Putamen (tissue), 1 donor: ENCODE measurements around the gene LIX1L.

ENCODE experiments used
- DNase-seq: peaks from one replicate; pipeline ENCODE4 v3.0.0-alpha.2; 2016; ENCODE audit warnings: low spot score

The LIX1L gene

GRCh38 chr1:145963265-145964019, 5.6 kb upstream of the LIX1L start:
- no peak for DNase-seq

- peak; percentile 77 for DNase-seq
These were observed 4.6 kb upstream of the LIX1L start for GRCh38 chr1:145962157-145963102.

GRCh38 chr1:145961425-145962156, 3.8 kb upstream of the LIX1L start:
- DNase-seq, result no peak

- no peak for DNase-seq
These were observed 3.2 kb upstream of the LIX1L start for GRCh38 chr1:145961109-145961424.

- DNase-seq, result peak; percentile 43
These were observed 2.8 kb upstream of the LIX1L start for GRCh38 chr1:145960468-145961108.

GRCh38 chr1:145959957-145960467, 2.2 kb upstream of the LIX1L start:
- no peak for DNase-seq

- DNase-seq, result no peak
These were observed 1.5 kb upstream of the LIX1L start for GRCh38 chr1:145959333-145959732.

- DNase-seq, result no peak
These were observed 917 bp upstream of the LIX1L start for GRCh38 chr1:145958734-145959133.

- DNase-seq, result no peak
These were observed 905 bp downstream of the LIX1L start for GRCh38 chr1:145956781-145957442.

- DNase-seq, result no peak
These were observed 1.5 kb downstream of the LIX1L start for GRCh38 chr1:145956361-145956760.

GRCh38 chr1:145955436-145955835, 2.4 kb downstream of the LIX1L start:
- DNase-seq, result no peak

GRCh38 chr1:145953861-145954260, 4.0 kb downstream of the LIX1L start:
- no peak for DNase-seq

GRCh38 chr1:145952903-145953302, 4.9 kb downstream of the LIX1L start:
- no peak for DNase-seq

- DNase-seq, result no peak
These were observed 6.3 kb downstream of the LIX1L start for GRCh38 chr1:145951526-145951925.

GRCh38 chr1:145949219-145949618, 8.6 kb downstream of the LIX1L start:
- no peak for DNase-seq

GRCh38 chr1:145947551-145947950, 10.3 kb downstream of the LIX1L start:
- DNase-seq, result no peak

- no peak for DNase-seq
These were observed 11.3 kb downstream of the LIX1L start for GRCh38 chr1:145946477-145946986.

- no peak for DNase-seq
These were observed 13.3 kb downstream of the LIX1L start for GRCh38 chr1:145944532-145944931.

GRCh38 chr1:145942871-145943270, 14.9 kb downstream of the LIX1L start:
- DNase-seq, result no peak

GRCh38 chr1:145942405-145942804, 15.4 kb downstream of the LIX1L start:
- no peak for DNase-seq

GRCh38 chr1:145937436-145937835, 20.4 kb downstream of the LIX1L start:
- no peak for DNase-seq
